Mucosa of descending colon (tissue), 3 donors: ENCODE data around the gene RCSD1. TPM values are rescaled to one million over a fixed set of nuclear protein-coding genes. Genes with fewer than 3 reads are reported as not detected.

Source experiments
- ATAC-seq: fragments of 200-7000 bp; cut with Tn5 transposase; one replicate; pipeline ENCODE4 v1.9.1; 2020; ENCODE audit warnings: mild to moderate bottlenecking, moderate library complexity
- DNase-seq, 3 donors: peaks; one replicate each; pipeline ENCODE4 v3.0.0-alpha.2; 2020
- H3K36me3 ChIP-seq: fragments of 200-600 bp; one replicate; pipeline ENCODE4 v1.8.0; 2021; ENCODE audit warnings: low read depth, mild to moderate bottlenecking
- H3K4me1 ChIP-seq: fragments of 200-600 bp; one replicate; pipeline ENCODE4 v1.8.0; 2021; ENCODE audit warnings: low read depth, mild to moderate bottlenecking
- H3K4me3 ChIP-seq: fragments of 200-600 bp; one replicate; pipeline ENCODE4 v1.8.0; 2021; ENCODE audit warnings: mild to moderate bottlenecking
- H3K9me3 ChIP-seq: fragments of 200-600 bp; one replicate; pipeline ENCODE4 v1.8.0; 2021; ENCODE audit warnings: mild to moderate bottlenecking
- CTCF ChIP-seq: fragments of 200-600 bp; IDR thresholded peaks from one replicate; pipeline ENCODE4 v1.8.0; 2022; ENCODE audit warnings: antibody characterized with exemption, mild to moderate bottlenecking
- intact Hi-C, 2 donors: fragments of 100-400 bp; cut with DNase I in 1 of 2; cut with micrococcal nuclease in 1 of 2; formaldehyde crosslinking; loops; one replicate each; pipeline versions ENCODE4 v1.11.0 to v1.11.1; 2022; cut with DNase I, micrococcal nuclease
- total RNA-seq, 3 donors: library from RNA; stranded (reverse); fragmentation: NEBNext Ultra II Directional in 2 of 3; extraction: Animal tissue kit (Norgen Biotek cat#: 25700) in 2 of 3; gene quantifications; one replicate each; pipeline versions ENCODE4 v1.2.1 to v1.2.4, GENCODE V29; 2021 to 2023
- donor health status: DM: no; HTN: no; CAD: no; lungs with moderate emphysema.
- donor health status: DM: no; HTN: no; CAD: no.
- donor health status: DM: no; HTN: yes; CAD: no.

Gene RCSD1
- total RNA-seq, 3 donors from 2014 or later, result 3.9 to 10.8 (median 8.4) TPM

- Histone ChIP-seq H3K36me3 (no peaks in the 10 kb centered on the region), H3K9me3 (no peaks in the 10 kb centered on the region), H3K4me1 (peaks cover 5% of the 10 kb centered on the region), H3K4me3 (no peak overlapping the region)
- no peak for ATAC-seq
- intact Hi-C loops, result no loop called here
- DNase-seq, result no peak
- TF ChIP-seq CTCF, result no peak
Observed at GRCh38 chr1:167667536-167667935, 37.5 kb downstream of the RCSD1 start.

- intact Hi-C loops, result no loop called here
- DNase-seq, result no peak
- no peak for ATAC-seq
Observed at GRCh38 chr1:167668108-167668507, 38.1 kb downstream of the RCSD1 start.

GRCh38 chr1:167669209-167670124 is 39.4 kb downstream of the RCSD1 start:
- Histone ChIP-seq H3K9me3 (no peaks in the 10 kb centered on the region), H3K4me1 (no peaks in the 10 kb centered on the region), H3K4me3 (no peak overlapping the region), H3K36me3 (no peaks in the 10 kb centered on the region)
- ATAC-seq, result peak; percentile 57
- intact Hi-C loops, result no loop called here
- no peak for DNase-seq
- TF ChIP-seq CTCF, result no peak

More at GRCh38 chr1:167668108-167668507, 38.1 kb downstream of the RCSD1 start:
- H3K4me3 ChIP-seq, result no peak overlapping the region
- H3K36me3 ChIP-seq, result no peaks in the 10 kb centered on the region
- peaks cover under 1% of the 10 kb centered on the region for H3K4me1 ChIP-seq
- H3K9me3 ChIP-seq, result no peaks in the 10 kb centered on the region
- no peak for TF ChIP-seq CTCF

GRCh38 chr1:167670563-167670962 is 40.5 kb downstream of the RCSD1 start:
- Histone ChIP-seq H3K36me3 (no peaks in the 10 kb centered on the region), H3K9me3 (no peaks in the 10 kb centered on the region), H3K4me1 (no peaks in the 10 kb centered on the region), H3K4me3 (no peak overlapping the region)
- no peak for ATAC-seq
- no peak for TF ChIP-seq CTCF
- intact Hi-C loops, result no loop called here
- DNase-seq, result no peak

- no peak overlapping the region for H3K4me3 ChIP-seq
- H3K36me3 ChIP-seq, result no peaks in the 10 kb centered on the region
- intact Hi-C loops, result no loop called here
- H3K4me1 ChIP-seq, result no peaks in the 10 kb centered on the region
- no peaks in the 10 kb centered on the region for H3K9me3 ChIP-seq
- no peak for TF ChIP-seq CTCF
- DNase-seq (no peak), ATAC-seq (peak; percentile 26)
Observed at GRCh38 chr1:167671727-167672511, 41.9 kb downstream of the RCSD1 start.
